GDM1 (cell line): ENCODE measurements around the gene PRDM15.

Experiments used
- DNase-seq: peaks from one replicate; lab custom pipeline; 2025; lab: John Stamatoyannopoulos, UW

PRDM15 gene

DNA sequence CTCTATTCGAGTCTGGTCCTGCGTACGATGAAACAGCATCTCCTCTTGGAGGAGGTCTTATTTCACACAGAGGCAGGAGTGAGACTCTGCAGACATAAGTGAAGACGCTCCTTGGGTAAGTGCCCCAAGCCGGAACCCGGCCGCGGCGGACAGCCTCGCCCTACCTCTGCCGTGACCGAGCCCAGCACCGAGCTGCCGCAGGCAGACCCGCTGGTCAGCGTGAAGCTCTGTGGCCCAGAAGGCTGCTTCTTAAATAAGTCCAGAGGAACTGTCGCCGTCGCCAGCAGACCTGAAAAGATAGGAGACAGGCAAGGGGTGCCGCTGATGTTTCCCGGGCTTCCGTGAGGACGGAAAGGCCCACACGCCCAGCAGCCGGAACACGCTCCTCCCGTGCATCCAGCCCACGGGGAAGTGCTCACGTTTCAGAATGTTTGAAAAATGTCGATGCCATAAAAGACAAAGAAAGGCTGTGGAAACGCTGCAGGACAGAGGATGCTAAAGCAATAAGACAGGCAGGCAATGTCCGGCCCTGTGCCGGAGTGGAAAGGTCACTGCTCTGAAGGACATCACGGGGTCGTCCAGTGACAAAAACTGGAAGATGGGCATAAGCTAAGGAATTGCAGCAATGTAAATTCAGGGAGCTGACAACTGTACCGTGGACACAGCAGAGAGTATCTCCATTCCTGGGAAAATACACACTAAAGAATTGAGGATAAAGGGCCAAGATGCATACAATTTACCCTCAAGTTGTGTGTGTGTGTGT is 28.5 kb upstream of the PRDM15 start:
- no peak for DNase-seq

GRCh38 chr21:41906770-41907169 is 27.6 kb upstream of the PRDM15 start:
- no peak for DNase-seq

- DNase-seq = no peak
These were observed 24.6 kb upstream of the PRDM15 start for GRCh38 chr21:41903559-41904351.

GRCh38 chr21:41902946-41903345 is 23.8 kb upstream of the PRDM15 start:
- DNase-seq = no peak

GRCh38 chr21:41901782-41902181 is 22.6 kb upstream of the PRDM15 start:
- DNase-seq = no peak

- no peak for DNase-seq
These were observed 22.0 kb upstream of the PRDM15 start for GRCh38 chr21:41901099-41901498.

- no peak for DNase-seq
These were observed 21.3 kb upstream of the PRDM15 start for GRCh38 chr21:41900401-41900800.

DNA sequence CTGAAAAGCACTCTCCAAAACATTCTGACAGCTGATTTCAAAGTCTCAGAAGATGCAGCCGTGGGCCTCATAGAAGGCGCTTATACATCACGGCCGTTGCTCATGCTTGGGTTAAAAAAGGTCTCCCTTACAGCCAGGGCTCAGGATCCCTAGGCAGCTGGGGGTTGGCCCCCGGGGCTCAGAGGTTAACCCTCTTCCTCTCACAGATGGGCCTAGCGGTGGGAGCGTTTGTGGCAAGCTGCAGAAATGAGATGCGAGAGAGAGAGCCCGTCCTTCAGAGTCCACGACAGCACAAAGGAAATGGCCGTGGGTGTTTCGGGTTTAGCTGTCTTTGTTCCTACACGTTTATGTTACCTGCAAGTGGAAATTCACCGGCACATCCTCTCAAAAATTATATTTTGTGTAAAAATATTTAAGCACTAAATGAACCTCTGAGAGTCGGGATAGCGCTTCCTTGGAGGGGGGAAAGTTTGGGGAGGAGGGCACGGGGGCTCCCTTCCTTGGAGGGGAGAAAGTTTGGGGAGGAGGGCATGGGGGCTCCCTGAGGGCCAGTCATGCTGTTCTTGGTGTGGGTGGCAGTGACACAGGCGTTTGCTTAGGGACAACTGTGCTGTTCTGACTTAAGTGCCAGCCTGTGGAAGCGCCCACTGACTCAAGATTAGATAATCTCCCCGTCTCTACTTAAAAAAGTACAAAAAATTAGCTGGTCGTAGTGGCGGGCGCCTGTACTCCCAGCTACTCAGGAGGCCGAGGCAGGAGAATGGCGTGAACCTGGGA is 20.5 kb upstream of the PRDM15 start:
- no peak for DNase-seq

DNA sequence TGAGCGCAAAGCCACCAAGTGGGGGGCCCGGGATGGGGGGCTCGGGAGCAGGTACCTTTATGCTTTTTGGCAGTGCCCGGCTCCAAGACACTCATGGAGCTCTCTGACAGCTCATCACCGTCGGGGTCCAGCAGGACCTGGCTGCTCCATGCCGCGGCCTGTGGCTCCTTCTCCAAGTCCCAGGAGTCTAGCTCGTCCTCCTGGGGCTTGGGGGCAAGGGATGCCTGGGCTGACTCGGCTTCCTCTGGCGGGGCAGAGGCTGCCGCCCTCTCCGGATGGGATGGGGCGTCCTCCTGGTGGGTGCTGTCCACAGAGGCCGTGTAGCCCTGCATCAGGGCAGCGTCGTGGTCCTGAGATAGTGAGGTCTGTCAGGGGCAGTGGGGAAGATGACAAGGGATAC is 19.9 kb upstream of the PRDM15 start:
- no peak for DNase-seq

DNA sequence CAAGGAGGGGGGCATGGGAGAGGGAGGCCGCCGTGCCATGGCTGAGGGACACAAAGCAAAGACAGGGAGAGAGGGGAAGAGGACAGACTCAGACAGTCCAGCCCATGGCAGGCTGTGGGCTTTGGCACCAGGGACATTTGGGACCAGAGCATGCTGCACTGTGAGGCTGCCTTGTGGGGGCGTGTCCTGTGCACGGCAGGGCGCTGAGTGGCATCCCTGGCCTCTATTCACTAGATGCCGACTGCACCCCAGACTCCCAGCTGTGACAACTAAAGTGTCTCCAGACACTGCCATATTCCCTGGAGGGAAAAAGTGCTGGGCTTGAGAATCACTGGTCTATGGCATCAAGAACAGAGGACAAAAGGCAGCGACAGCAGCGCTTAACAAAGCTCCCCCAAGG is 18.6 kb upstream of the PRDM15 start:
- no peak for DNase-seq

- no peak for DNase-seq
These were observed 18.0 kb upstream of the PRDM15 start for GRCh38 chr21:41897047-41897669.

GRCh38 chr21:41895643-41896493 is 16.7 kb upstream of the PRDM15 start:
- DNase-seq = no peak

- no peak for DNase-seq
These were observed 15.9 kb upstream of the PRDM15 start for GRCh38 chr21:41894922-41895557.

DNA sequence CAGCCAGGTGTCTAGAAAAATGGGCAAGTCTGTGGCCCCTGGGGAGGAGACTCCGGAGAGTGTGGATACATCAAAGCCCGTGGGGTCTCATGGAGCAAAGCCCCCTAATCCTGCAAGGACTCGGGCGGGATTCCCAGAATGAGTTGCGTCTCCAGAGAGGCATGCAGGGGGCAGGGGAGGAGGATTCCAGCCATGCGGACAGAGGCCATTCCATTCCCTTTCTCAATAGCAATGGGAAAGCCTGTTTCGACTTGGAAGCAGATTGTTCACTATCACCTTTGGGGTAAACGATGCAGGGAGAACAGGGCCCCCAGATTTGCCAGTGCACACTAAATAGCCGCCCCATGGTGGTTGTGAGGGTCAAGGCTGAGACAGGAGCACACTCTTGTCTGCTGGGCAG is 15.4 kb upstream of the PRDM15 start:
- no peak for DNase-seq

- DNase-seq = no peak
These were observed 13.6 kb upstream of the PRDM15 start for GRCh38 chr21:41892726-41893125.

DNA sequence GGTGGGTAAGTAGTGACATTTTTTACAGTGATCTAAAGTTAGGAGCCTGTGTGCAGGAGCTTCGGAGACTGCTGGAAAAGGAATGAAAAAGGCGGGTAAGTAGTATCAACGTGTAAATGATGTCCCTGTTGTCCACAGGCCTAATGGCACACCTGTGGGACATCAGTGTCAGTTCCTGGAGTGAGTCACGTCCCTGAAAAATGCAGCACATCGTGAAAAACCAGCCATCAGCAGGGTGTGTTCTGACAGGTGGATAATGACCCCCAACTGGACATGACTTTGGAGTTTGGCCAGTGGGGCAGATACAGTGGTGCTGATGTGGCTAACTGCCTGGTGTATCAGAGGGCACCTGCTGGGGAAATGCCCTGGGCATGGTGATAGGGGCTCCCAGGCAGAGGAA is 12.0 kb upstream of the PRDM15 start:
- DNase-seq = no peak

DNA sequence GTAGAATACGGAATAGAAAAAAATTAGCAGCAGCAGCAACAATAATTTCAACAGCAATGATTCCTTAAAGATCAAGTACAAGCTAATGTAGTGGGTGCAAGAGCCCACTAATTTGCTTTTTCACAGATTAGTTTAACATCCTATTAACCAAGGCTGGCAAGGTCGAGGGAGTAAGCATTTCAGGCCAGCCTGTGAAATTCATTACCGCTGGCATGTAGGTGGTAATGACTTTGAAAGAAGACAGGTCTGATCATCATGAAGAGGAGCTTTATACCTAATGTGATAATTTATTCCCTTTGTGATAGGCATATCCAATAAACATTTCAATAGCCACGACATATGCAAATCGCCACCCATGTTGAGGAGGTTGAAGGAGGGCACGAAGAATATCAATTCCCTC is 11.2 kb upstream of the PRDM15 start:
- DNase-seq = no peak

DNA sequence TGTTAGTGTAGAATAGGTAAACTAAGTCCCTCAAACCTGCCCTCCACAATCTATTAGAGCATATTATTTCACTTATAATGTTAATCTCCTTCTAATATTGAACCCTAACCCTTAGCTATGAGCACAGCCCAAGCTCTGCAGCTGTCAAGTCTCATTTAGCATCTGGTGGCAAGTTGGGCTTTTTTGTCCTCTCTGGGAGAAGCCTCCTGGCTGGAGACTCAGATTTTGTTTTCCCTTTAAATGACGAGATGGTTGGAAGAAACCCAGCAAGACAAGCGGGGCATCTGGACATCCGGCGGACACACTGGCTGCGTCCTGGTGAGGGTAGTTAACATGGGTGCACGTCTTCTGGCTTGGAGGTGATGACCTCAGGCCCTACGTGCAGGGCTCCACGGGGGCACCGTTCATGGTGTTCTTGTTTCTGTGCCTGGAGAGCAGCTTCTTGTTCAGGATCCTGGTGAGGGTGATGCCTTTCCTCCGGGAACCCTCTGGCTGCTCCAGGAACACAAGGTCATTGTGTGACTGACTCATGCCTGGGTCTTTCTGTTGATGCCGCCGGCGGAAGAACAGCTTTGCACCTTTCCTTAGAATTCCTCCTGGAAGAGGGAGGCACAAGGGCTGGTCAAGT is 9.7 kb upstream of the PRDM15 start:
- no peak for DNase-seq

DNA sequence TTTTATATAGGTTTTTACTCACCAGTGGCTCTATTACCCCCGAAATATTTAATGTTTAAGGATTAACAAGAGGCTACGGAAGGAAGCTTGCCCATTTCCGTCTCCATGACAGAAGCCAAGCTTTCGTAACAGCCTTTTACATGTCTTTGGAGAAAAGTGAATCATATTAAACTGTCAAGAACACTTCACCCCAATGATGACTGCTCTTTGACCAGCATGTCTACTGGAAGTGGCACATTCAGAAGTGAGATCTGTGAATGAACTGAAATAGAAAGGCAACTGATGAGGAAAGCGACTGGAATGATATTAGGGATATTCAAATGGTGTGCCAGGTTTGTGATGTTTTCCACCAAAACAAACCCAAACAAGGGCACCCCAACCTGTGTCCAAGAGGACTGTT is 8.5 kb upstream of the PRDM15 start:
- no peak for DNase-seq

- no peak for DNase-seq
These were observed 7.2 kb upstream of the PRDM15 start for GRCh38 chr21:41886328-41886727.
